ENCODE results near the gene SEMA6A.

Gene SEMA6A

GRCh38 chr5:116424951-116425350 is 149.7 kb downstream of the SEMA6A start:
- H3K36me3 ChIP-seq, result no peaks in the 10 kb centered on the region
- no peaks in the 10 kb centered on the region for H3K9me3 ChIP-seq
- no peak overlapping the region for H3K4me3 ChIP-seq (ENCODE audit: low read depth, low read length)
- H3K4me1 ChIP-seq, result no peaks in the 10 kb centered on the region
- no peaks in the 10 kb centered on the region for H3K27me3 ChIP-seq
- TF ChIP-seq CTCF (IDR thresholded peaks at IDR 0.05; ENCODE audit: low read depth, low read length), result no peak
- DNase-seq, result no peak

DNA sequence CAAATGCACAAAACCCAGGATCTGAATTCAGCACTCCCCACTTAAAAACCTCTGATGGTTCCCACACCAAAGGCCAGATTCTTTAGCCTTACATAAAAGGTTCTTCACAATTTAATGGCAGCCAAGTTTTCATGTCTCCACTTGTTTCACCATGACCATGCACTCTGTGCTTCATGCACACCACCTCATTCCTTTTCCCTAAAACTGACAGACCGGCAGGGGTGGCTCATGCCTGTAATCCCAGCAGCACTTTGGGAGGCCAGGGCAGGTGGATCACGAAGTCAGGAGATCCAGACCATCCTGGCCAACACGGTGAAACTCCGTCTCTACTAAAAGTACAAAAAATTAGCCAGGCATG is 150.4 kb downstream of the SEMA6A start:
- Histone ChIP-seq H3K4me1 (no peaks in the 10 kb centered on the region), H3K9me3 (no peaks in the 10 kb centered on the region), H3K4me3 (ENCODE audit: low read depth, low read length) (no peak overlapping the region), H3K36me3 (no peaks in the 10 kb centered on the region), H3K27me3 (no peaks in the 10 kb centered on the region)
- TF ChIP-seq CTCF (IDR thresholded peaks at IDR 0.05; ENCODE audit: low read depth, low read length), result no peak
- no peak for DNase-seq

DNA sequence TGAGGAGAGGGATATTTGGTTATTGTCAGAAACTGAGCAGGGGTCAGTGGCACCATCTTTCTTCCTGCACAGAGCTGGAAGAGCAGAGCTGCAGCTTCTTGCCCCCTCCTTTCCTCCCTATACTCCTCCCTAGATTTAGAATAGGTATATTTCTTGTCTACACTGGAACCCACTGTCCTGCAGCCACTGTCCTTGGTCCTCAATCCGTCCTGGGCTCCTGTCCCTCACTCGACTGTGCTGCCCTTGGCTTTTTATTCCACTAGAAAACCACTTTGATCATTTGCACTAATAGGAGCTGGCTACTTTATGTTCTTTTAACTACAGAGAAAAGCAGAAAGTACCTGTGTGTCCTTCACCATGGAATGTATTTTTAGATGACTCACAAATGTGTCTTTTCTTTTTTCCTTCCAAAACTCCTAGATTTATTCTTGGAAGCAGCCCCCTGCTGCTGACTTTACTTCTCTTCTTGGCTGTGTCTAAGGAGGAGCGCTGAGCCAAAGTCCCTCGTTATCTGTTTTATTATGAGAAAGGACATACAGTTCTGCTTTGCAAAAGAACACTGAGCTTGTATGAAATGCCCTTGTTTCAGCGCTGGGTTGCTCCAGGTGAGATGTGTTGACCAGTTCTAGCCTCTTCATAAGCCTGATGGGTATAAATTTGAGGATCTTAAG is 150.9 kb downstream of the SEMA6A start:
- H3K4me3 ChIP-seq (ENCODE audit: low read depth, low read length), result no peak overlapping the region
- TF ChIP-seq CTCF (IDR thresholded peaks at IDR 0.05; ENCODE audit: low read depth, low read length), result no peak
- no peaks in the 10 kb centered on the region for H3K36me3 ChIP-seq
- no peaks in the 10 kb centered on the region for H3K27me3 ChIP-seq
- no peak for DNase-seq
- no peaks in the 10 kb centered on the region for H3K9me3 ChIP-seq
- no peaks in the 10 kb centered on the region for H3K4me1 ChIP-seq

- Histone ChIP-seq H3K4me3 (ENCODE audit: low read depth, low read length) (no peak overlapping the region), H3K4me1 (no peaks in the 10 kb centered on the region), H3K9me3 (no peaks in the 10 kb centered on the region), H3K27me3 (no peaks in the 10 kb centered on the region), H3K36me3 (no peaks in the 10 kb centered on the region)
- DNase-seq, result no peak
- no peak for TF ChIP-seq CTCF (IDR thresholded peaks at IDR 0.05; ENCODE audit: low read depth, low read length)
Observed at GRCh38 chr5:116423141-116423540, 151.5 kb downstream of the SEMA6A start.

DNA sequence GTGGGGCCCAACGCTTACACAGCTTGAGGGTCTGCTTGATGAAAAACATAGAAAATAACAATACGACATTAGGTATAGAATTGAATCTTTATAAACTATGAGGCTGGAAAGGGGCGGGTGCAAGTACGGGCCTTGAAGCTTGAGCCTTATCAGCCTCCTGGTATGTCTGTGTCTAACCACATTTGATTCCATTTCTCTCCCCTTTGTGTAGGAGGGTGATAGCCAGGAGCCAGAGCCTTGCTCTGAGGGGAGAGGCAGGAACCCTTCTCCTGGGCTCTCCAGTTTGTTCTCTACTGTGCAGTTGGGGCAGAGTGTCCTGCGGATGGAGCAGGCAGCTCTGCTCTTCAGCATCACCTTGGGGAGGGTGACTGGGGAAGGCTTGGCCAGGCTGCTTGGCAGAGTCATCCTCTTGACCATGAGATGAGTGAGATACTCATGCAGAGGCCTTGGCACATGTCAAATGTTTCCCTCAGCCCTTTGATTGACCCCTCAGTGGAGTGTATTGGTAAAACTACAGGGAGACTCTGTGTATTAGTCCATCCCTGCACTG is 153.5 kb downstream of the SEMA6A start:
- Histone ChIP-seq H3K36me3 (no peaks in the 10 kb centered on the region), H3K27me3 (no peaks in the 10 kb centered on the region), H3K4me1 (no peaks in the 10 kb centered on the region), H3K9me3 (no peaks in the 10 kb centered on the region), H3K4me3 (ENCODE audit: low read depth, low read length) (no peak overlapping the region)
- TF ChIP-seq CTCF (IDR thresholded peaks at IDR 0.05; ENCODE audit: low read depth, low read length), result no peak
- no peak for DNase-seq

DNA sequence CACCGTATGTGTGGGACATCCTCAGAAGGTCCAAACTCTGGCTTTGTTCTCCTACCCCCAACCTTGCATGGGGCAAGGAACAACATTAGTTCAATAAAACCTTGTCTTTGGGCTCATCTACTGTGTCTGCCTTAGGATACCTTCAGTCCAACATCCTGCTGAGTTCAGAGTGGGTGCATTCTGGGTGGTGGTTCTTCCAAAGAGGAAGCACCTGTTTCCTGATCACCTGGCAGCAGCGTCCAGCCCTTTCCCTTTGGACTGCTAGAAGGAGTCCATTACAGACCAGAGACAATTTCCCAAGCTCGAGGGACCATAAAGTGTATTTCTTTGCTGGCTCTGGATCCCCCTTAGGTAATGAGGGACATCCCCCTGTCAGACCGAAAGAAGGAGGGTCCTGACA is 154.1 kb downstream of the SEMA6A start:
- no peak for TF ChIP-seq CTCF (IDR thresholded peaks at IDR 0.05; ENCODE audit: low read depth, low read length)
- no peak for DNase-seq

More for the DNA sequence above, 154.1 kb downstream of the SEMA6A start:
- H3K4me1 ChIP-seq, result no peaks in the 10 kb centered on the region
- no peaks in the 10 kb centered on the region for H3K36me3 ChIP-seq
- H3K9me3 ChIP-seq, result no peaks in the 10 kb centered on the region
- H3K4me3 ChIP-seq (ENCODE audit: low read depth, low read length), result no peak overlapping the region
- H3K27me3 ChIP-seq, result no peaks in the 10 kb centered on the region

All from BE2C (cell line).